ENCODE results near the gene DMPK. TPM values are rescaled to one million over a fixed set of nuclear protein-coding genes. Genes with fewer than 3 reads are reported as not detected.

Gene DMPK
- total RNA-seq, 1 donor from 2014 or later: 107 TPM

DNA sequence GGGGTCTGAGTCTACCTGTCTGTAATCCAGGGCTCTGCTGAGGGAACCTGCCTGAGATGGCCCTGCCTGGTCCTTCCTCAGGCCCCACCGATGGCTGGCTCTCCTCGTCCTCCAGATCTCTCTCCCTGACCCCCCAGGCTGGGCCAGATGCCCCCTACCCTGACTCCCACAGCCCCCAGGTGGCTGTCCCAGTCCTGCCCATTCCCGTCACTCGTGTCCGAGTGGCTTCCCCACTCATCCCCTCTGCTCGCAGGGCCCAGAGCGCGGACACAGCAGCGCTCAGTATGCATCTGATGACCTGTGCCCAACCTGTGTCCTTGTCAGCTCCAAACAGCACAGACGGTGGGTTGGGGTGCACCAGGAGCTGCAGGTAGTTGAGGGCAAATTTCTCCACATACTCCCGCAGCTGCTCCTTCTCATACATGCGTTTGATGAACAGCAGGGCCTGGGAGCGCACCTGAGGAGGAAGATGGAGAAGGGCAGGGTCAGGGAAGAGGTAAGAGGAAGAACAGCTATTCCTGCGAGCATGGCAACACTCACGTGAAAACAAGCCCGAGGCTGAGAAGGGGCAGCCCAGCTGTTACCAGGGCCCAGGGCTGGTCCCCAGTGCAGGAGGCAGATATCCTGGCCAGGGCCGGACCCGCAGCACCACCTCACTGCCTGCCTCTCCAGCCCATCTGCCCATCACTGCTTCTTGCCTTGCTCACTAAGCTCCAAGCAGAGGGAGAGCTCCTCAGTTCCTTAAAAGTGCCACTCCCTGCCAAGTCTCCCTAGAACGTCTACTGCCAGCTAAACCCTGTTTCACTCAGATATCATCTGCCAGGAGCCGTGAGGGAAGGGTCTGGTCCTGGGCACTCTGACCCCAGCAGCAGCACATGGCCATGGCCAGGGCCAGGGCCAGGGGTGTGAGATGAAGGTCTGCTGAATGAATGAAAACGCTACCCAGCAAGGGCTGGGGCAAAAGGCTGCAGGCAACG is 43.9 kb upstream of the DMPK start:
- peaks cover 15% of the 10 kb centered on the region for H3K4me1 Mint-ChIP-seq (ENCODE audit: low read depth, unreplicated experiment)
- H3K4me3 Mint-ChIP-seq (ENCODE audit: unreplicated experiment): no peak overlapping the region
- peaks cover 2% of the 10 kb centered on the region for H3K9me3 Mint-ChIP-seq (ENCODE audit: unreplicated experiment)
- TF ChIP-seq, protein P1, sequence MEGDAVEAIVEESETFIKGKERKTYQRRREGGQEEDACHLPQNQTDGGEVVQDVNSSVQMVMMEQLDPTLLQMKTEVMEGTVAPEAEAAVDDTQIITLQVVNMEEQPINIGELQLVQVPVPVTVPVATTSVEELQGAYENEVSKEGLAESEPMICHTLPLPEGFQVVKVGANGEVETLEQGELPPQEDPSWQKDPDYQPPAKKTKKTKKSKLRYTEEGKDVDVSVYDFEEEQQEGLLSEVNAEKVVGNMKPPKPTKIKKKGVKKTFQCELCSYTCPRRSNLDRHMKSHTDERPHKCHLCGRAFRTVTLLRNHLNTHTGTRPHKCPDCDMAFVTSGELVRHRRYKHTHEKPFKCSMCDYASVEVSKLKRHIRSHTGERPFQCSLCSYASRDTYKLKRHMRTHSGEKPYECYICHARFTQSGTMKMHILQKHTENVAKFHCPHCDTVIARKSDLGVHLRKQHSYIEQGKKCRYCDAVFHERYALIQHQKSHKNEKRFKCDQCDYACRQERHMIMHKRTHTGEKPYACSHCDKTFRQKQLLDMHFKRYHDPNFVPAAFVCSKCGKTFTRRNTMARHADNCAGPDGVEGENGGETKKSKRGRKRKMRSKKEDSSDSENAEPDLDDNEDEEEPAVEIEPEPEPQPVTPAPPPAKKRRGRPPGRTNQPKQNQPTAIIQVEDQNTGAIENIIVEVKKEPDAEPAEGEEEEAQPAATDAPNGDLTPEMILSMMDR (IDR thresholded peaks at IDR 0.05; ENCODE audit: partially characterized antibody, unreplicated experiment): no peak
- peak overlapping the region; percentile 55 for H3K27ac Mint-ChIP-seq (ENCODE audit: unreplicated experiment)
- peaks cover 7% of the 10 kb centered on the region for H3K27me3 Mint-ChIP-seq (ENCODE audit: unreplicated experiment)
- H3K36me3 Mint-ChIP-seq (ENCODE audit: unreplicated experiment): no peaks in the 10 kb centered on the region
- DNase-seq: no peak

DNA sequence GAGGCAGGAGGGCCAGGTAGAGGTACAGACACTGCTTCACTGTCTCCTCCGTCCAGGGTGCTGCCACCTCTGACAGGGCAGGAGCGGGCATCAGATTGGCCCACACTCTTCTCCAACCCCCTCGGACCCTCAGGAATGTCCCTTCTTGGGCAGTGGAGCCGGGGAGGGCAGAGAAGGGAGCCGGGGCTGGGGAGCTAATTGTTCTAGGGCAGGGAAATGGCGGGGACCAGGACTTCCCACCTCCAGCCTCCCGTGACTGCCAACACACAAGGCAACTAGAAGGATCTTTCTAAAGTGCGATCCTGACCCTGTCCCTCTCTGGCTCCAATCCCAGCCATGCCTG is 42.9 kb upstream of the DMPK start:
- H3K4me3 Mint-ChIP-seq (ENCODE audit: unreplicated experiment): no peak overlapping the region
- H3K9me3 Mint-ChIP-seq (ENCODE audit: unreplicated experiment): peaks cover 2% of the 10 kb centered on the region
- DNase-seq: no peak
- TF ChIP-seq, protein P1 (IDR thresholded peaks at IDR 0.05; ENCODE audit: partially characterized antibody, unreplicated experiment): no peak
- no peaks in the 10 kb centered on the region for H3K36me3 Mint-ChIP-seq (ENCODE audit: unreplicated experiment)
- peak overlapping the region; percentile 28 for H3K27ac Mint-ChIP-seq (ENCODE audit: unreplicated experiment)
- peaks cover 7% of the 10 kb centered on the region for H3K27me3 Mint-ChIP-seq (ENCODE audit: unreplicated experiment)
- H3K4me1 Mint-ChIP-seq (ENCODE audit: low read depth, unreplicated experiment): peaks cover 15% of the 10 kb centered on the region

DNA sequence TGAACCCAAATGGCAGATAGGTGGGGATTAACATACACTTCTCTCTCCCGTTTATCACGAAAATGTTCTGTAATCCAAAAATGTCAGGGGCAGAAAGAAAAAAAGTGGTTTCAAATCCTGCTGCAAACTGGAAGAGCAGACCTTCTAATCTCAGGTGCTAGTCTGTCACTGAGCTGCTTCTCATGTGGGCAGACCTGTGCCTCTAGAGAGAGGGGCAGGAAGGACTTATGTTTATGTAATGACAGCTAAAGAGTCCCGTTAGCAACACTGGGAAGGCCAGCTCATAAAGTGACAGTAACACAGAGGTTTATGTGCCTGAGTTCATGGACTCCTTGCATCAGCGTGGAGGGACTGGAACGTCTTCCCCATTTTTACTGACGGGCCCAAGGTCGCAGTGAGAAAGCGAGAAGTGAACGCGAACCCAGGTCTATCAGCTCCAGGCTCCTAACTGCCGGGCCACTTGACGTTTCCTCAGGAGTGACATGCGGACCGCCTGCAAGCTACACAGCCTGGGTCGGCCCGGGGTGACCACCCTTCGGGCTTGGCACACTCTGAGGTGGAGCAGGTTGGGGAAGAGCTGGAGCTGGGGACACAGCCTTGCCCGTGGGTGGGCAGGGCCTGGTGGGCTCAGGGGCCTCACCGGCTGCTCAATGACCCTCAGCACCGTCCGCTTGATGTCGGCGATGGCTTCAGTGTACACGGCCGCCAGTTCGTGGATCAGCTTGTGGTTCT is 42.4 kb upstream of the DMPK start:
- peaks cover 7% of the 10 kb centered on the region for H3K27me3 Mint-ChIP-seq (ENCODE audit: unreplicated experiment)
- H3K36me3 Mint-ChIP-seq (ENCODE audit: unreplicated experiment): no peaks in the 10 kb centered on the region
- no peak overlapping the region for H3K4me3 Mint-ChIP-seq (ENCODE audit: unreplicated experiment)
- no peak for DNase-seq
- peaks cover 15% of the 10 kb centered on the region for H3K4me1 Mint-ChIP-seq (ENCODE audit: low read depth, unreplicated experiment)
- peaks cover 2% of the 10 kb centered on the region for H3K9me3 Mint-ChIP-seq (ENCODE audit: unreplicated experiment)
- TF ChIP-seq, protein P1 (IDR thresholded peaks at IDR 0.05; ENCODE audit: partially characterized antibody, unreplicated experiment): no peak
- H3K27ac Mint-ChIP-seq (ENCODE audit: unreplicated experiment): peak overlapping the region; percentile 7

DNA sequence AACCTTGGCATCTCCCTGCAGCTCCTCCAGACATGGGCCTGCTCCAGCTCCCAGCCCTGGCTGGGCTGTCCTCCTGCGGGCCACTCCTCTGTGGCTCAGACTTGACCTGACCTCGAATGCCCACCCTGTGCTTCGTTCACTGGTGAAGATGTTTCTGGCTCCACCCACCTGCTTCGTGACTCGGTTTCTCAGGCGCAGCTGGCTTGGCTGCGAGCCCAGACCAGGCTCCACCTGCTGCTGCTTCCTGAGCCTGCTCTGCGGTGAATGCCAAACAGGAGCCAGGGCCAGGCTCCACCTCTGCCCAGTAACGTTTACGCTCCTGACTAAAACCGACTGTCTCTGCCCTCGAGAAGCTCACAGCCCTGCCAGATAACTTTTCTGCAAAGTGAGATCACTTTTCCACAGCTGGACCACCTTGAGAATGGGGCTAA is 41.8 kb upstream of the DMPK start:
- DNase-seq: no peak
- H3K4me1 Mint-ChIP-seq (ENCODE audit: low read depth, unreplicated experiment): peaks cover 17% of the 10 kb centered on the region
- TF ChIP-seq, protein P1 (IDR thresholded peaks at IDR 0.05; ENCODE audit: partially characterized antibody, unreplicated experiment): no peak
- H3K27ac Mint-ChIP-seq (ENCODE audit: unreplicated experiment): peak overlapping the region; percentile 7
- no peak overlapping the region for H3K4me3 Mint-ChIP-seq (ENCODE audit: unreplicated experiment)
- H3K36me3 Mint-ChIP-seq (ENCODE audit: unreplicated experiment): no peaks in the 10 kb centered on the region
- H3K9me3 Mint-ChIP-seq (ENCODE audit: unreplicated experiment): peaks cover 2% of the 10 kb centered on the region
- H3K27me3 Mint-ChIP-seq (ENCODE audit: unreplicated experiment): peaks cover 11% of the 10 kb centered on the region
